CD4-positive, alpha-beta T cell treated with Interleukin-2 at 100 ng/mL for 4 hours (primary cell): ENCODE measurements around the gene CUTC.
"Not testable (repeated sequence)": the region's sequence is repeated elsewhere in the genome, so short reads cannot be mapped to it uniquely, and the experiment has no call there.

Source experiments
- DNase-seq: peaks from one replicate; pipeline ENCODE4 v3.0.0-alpha.2; 2020; ENCODE audit warnings: low spot score

The CUTC gene, protein sequence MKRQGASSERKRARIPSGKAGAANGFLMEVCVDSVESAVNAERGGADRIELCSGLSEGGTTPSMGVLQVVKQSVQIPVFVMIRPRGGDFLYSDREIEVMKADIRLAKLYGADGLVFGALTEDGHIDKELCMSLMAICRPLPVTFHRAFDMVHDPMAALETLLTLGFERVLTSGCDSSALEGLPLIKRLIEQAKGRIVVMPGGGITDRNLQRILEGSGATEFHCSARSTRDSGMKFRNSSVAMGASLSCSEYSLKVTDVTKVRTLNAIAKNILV

GRCh38 chr10:99732033-99732842 lies at the start of gene CUTC, which contains the start of gene COX15:
Gene CUTC (plus strand): TSS chr10:99732234. CDS start chr10:99732349, 115 bp downstream.
Gene COX15 (minus strand): TSS chr10:99732127. CDS start chr10:99732049, 78 bp downstream.
- peak; percentile 94 for DNase-seq

DNA sequence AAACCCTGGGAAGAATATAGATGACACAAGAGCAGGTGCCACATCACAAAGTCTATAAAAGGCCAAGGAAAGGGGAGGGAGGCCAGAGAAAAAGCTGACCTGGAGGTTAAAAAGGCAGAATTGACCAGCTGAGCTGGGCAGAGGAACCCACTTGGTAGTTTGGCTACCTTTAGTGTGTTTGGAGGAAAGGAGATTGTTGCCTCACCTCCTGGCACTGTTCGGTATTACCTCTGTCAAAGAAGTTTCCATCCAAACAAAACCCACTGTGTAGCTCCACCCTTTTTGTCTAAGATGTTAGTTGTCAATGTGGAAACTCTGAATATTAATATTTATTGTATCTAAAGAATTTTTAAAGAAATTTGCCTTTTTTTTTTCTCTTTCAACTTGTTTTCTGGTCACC lies 49.3 kb upstream of the CUTC start:
- DNase-seq = no peak

GRCh38 chr10:99685597-99685967 lies 46.5 kb upstream of the CUTC start:
- DNase-seq = no peak

- no peak for DNase-seq
Observed at GRCh38 chr10:99689461-99689860, 42.6 kb upstream of the CUTC start.

GRCh38 chr10:99693933-99694583 lies 38.0 kb upstream of the CUTC start:
- DNase-seq = no peak

DNA sequence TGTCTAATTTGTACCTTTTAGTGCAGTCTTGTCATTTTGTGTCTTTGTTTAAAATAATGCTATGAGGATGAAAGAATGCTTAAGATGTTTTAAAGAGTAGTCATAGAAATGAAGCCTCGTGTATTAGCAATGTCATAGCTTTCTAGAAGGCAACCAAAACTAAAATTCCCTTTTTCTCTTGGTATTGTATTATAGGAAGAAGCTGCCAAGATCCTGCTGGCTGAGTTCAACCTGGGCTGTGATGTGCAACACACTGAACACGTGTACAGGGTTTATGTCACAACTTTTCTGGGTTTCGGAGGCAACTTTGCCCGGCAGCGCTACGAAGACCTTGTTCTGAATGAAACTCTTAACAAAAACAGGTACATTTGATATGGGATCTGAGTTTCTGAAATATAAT lies 36.3 kb upstream of the CUTC start:
- no peak for DNase-seq

- no peak for DNase-seq
Observed at GRCh38 chr10:99698504-99699080, 33.4 kb upstream of the CUTC start.

DNA sequence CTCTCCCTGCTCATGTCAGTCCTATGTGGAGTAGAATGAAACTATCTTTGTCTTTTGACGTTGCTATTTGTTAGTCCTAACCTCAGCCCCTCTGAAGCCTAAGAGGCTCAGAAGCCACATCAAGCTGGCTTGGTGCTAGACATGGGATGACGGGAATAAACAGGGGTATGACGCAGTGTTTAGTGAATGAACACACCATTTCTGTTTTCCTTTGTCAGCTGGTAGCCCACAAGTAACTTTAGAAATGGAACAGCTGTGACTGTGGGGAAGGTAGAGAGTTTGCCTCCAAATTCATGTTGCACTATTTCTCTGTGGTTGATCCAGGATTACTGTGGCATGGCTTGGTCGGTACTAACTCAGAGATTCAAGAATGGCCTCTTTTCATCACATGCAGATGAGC lies 31.4 kb upstream of the CUTC start:
- DNase-seq = no peak

GRCh38 chr10:99708428-99709012 lies 23.5 kb upstream of the CUTC start:
- no peak for DNase-seq

- no peak for DNase-seq
Observed at GRCh38 chr10:99709480-99710229, 22.4 kb upstream of the CUTC start.

DNA sequence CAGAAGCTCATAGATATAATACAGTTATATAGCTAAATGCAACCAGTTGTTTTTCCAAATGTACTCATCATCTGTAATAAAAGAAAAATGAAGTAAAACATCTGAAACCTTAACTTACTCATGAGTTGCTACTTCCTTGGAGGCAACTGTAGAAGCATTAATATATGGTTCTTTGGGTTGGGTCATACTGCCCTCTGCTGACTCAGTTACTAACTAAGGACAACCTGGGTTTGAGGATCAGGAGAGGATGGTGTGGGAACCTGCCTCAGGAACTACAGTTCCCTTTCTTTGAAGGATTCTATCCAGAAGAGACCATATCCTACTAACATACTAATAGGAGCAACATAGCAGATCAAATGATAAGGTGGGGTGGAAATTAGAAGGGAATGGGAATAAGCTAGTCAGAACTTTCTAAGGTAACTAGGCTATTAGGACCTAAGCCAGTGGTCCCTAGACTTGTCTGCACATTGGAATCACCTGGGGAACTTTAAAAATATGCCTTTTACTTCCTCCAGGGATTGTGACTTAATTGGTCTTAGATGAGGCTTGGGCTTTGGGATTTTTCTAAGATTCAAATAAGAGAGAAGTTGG lies 20.8 kb upstream of the CUTC start:
- DNase-seq = peak; percentile 37

GRCh38 chr10:99714446-99714845 lies 17.6 kb upstream of the CUTC start:
- DNase-seq = no peak

GRCh38 chr10:99720387-99720786 lies 11.6 kb upstream of the CUTC start:
- DNase-seq = no peak

- no peak for DNase-seq
Observed at GRCh38 chr10:99730026-99730425, 2.0 kb upstream of the CUTC start.

DNA sequence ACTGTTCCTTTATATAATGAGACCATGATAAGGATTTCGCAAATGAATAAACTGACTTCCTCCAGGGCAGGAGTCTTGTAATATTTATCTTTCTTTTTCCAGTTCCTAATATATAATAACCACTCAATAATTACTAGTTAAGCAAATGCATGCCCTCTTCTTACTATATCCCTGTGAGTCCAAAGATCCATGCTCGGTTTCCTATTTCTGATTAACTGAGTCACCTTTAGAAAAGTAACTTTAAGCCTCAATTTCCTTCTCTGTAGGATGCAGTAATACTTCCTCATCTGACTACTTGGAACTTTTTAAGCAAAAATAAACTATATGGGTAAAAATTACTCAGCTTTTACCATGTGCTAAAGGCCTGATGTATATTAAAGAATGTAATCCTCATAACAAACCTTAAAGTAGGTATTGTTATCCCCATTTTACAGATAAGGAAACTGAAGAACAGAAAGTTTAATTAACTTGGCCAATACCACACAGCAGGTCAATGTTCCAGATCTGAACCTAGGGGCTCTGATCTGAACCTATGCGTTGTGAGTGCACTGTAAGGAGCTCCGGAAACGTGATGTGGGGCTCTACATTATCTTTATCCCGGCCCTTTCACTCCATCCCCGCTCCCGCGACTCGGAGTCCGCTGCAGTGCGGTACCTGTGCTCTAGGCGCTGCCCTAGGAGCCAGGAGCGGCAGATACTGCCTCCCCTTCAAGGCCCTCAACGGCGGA lies 565 bp upstream of the CUTC start:
- no peak for DNase-seq

GRCh38 chr10:99733366-99733765 lies 1.3 kb downstream of the CUTC start:
- DNase-seq = no peak

DNA sequence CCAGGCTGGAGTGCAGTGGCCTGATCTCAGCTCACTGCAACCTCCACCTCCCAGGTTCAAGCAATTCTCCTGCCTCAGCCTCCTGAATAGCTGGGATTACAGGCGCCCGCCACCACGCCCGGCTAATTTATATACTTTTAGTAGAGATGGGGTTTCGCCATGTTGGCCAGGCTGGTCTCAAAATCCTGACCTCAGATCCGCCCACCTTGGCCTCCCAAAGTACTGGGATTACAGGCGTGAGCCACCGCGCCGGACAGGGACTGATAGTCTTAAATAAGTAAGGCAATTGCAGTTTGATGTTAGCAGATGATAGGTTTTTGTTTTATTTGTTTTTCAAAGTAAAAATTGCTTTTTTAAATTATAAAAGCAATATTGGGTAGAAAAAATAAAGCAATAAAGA lies 2.1 kb downstream of the CUTC start:
- not testable (repeated sequence) for DNase-seq

DNA sequence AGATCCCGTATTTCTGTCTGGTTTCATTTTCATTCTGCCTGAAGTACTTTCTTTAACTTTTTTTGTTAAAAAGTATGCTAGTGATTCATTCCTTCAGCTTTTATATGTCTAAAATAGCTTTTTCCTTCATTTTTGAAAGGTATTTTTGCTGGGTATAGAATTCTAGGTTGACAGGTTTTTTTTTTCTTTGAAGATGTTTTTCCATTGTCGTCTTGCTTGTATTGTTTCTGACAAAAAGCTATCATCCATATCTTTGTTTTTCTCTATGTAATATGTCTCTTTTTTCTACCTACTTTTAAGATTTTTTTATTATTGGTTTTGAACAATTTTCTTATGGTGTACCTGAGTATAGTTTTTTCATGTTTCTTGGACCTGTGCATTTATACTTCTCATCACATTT lies 8.2 kb downstream of the CUTC start:
- no peak for DNase-seq

DNA sequence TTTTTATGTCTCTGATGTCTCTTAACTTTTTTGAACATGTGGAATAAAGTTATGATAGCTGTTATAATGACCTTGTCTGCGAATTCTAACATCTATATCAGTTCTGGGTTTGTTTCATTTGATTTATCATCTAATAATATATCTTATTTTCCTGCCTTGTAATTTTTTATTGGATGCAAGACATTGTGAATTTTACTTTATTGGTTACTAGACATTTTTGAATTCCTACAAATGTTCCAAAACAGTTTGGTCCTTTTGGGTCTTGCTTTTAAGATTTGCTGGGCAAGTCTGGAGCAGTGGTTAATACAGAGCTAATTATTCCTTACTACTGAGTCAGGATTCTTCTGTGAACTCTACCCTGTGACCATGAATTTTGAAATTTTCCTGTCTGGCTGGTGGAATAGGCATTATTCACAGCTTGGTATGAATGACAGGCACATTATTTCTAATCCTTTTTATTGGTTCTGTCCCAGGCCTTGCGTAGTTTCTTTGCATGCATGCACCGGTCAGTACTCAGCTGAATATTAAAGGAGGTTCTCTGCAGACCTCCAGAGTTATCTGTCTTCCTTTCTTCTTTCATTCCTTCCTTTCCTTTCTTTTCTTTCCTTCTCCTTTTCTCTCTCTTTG lies 9.0 kb downstream of the CUTC start:
- DNase-seq = no peak

- DNase-seq = no peak
Observed at GRCh38 chr10:99742254-99742653, 10.2 kb downstream of the CUTC start.
